ENCODE results near the gene FABP3.

DNA sequence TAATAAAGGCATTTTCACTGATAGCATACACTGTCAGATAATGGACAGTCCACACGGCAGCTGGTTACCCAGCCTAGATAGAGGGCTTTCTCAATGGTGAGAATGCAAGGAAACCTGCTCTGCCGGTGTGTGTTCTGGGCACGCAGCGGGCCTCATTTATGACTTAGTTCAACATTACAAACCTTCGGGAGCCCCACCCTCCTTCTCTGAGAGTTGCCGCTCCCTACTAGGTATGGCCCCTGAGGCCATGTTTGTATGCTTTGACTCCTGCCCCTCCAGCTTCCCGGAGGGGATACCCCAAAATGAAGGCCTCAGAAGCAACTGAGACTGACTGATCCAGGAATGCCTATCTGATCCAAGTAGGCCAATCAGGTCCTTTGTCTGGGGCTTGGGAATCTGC, 17.2 kb upstream of the FABP3 start:
- TF ChIP-seq, protein P1, sequence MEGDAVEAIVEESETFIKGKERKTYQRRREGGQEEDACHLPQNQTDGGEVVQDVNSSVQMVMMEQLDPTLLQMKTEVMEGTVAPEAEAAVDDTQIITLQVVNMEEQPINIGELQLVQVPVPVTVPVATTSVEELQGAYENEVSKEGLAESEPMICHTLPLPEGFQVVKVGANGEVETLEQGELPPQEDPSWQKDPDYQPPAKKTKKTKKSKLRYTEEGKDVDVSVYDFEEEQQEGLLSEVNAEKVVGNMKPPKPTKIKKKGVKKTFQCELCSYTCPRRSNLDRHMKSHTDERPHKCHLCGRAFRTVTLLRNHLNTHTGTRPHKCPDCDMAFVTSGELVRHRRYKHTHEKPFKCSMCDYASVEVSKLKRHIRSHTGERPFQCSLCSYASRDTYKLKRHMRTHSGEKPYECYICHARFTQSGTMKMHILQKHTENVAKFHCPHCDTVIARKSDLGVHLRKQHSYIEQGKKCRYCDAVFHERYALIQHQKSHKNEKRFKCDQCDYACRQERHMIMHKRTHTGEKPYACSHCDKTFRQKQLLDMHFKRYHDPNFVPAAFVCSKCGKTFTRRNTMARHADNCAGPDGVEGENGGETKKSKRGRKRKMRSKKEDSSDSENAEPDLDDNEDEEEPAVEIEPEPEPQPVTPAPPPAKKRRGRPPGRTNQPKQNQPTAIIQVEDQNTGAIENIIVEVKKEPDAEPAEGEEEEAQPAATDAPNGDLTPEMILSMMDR (conservative IDR thresholded peaks at IDR 0.05; ENCODE audit: low read length), result no peak
- no peak for TF ChIP-seq EZH2phosphoT487 (IDR thresholded peaks at IDR 0.05; ENCODE audit: borderline replicate concordance, low read depth, low read length)
